IPS DF 4.7 (cell line): ENCODE results near the gene SLC30A7.
"Not testable (repeated sequence)": the region's sequence is repeated elsewhere in the genome, so short reads cannot be mapped to it uniquely, and the experiment has no call there.

ENCODE experiments used
- DNase-seq: peaks from one replicate; pipeline ENCODE4 v3.0.0-alpha.2; 2013; ENCODE audit warnings: low spot score; ENCODE audit errors: extremely low read depth

Gene SLC30A7

GRCh38 chr1:100889869-100890482 is 5.9 kb upstream of the SLC30A7 start:
- DNase-seq = not testable (repeated sequence)

GRCh38 chr1:100891380-100891779 is 4.5 kb upstream of the SLC30A7 start:
- no peak for DNase-seq

- DNase-seq = no peak
Measured at GRCh38 chr1:100892554-100892953, 3.3 kb upstream of the SLC30A7 start.

GRCh38 chr1:100893718-100894117 is 2.2 kb upstream of the SLC30A7 start:
- DNase-seq = no peak

- DNase-seq = peak; percentile 84
Measured at GRCh38 chr1:100894603-100895539, 1.0 kb upstream of the SLC30A7 start, which contains the start of gene EXTL2. Gene EXTL2, minus strand, starts transcription at chr1:100894842. Its CDS starts 6,085 bp downstream, at chr1:100888757.

- no peak for DNase-seq
Measured at GRCh38 chr1:100896481-100896982, 642 bp downstream of the SLC30A7 start.

- DNase-seq = no peak
Measured at GRCh38 chr1:100902365-100902764, 6.5 kb downstream of the SLC30A7 start.

- no peak for DNase-seq
Measured at GRCh38 chr1:100903777-100904176, 7.9 kb downstream of the SLC30A7 start.

- DNase-seq = no peak
Measured at GRCh38 chr1:100904528-100904927, 8.6 kb downstream of the SLC30A7 start.

- no peak for DNase-seq
Measured at GRCh38 chr1:100905181-100905580, 9.3 kb downstream of the SLC30A7 start.

GRCh38 chr1:100907887-100908286 is 12.0 kb downstream of the SLC30A7 start:
- DNase-seq = no peak

GRCh38 chr1:100909018-100909417 is 13.1 kb downstream of the SLC30A7 start:
- DNase-seq = no peak

- no peak for DNase-seq
Measured at GRCh38 chr1:100912019-100912418, 16.1 kb downstream of the SLC30A7 start.

- DNase-seq = no peak
Measured at GRCh38 chr1:100921110-100921706, 25.3 kb downstream of the SLC30A7 start.

GRCh38 chr1:100924212-100924611 is 28.3 kb downstream of the SLC30A7 start:
- no peak for DNase-seq

- no peak for DNase-seq
Measured at GRCh38 chr1:100924991-100925390, 29.1 kb downstream of the SLC30A7 start.

- no peak for DNase-seq
Measured at GRCh38 chr1:100926240-100926639, 30.4 kb downstream of the SLC30A7 start.

GRCh38 chr1:100927276-100927675 is 31.4 kb downstream of the SLC30A7 start:
- no peak for DNase-seq

- no peak for DNase-seq
Measured at GRCh38 chr1:100928128-100928527, 32.2 kb downstream of the SLC30A7 start.

GRCh38 chr1:100930494-100930893 is 34.6 kb downstream of the SLC30A7 start:
- no peak for DNase-seq

GRCh38 chr1:100931716-100932115 is 35.8 kb downstream of the SLC30A7 start:
- DNase-seq = no peak

GRCh38 chr1:100933555-100933954 is 37.7 kb downstream of the SLC30A7 start:
- not testable (repeated sequence) for DNase-seq
